Measurements from ENCODE around the gene ATP1A1.

ATP1A1 gene

GRCh38 chr1:116350097-116350645, 22.9 kb upstream of the ATP1A1 start:
- Histone ChIP-seq H3K27ac (ENCODE audit: low read depth, low read length) (no peak overlapping the region), H3K4me3 (ENCODE audit: insufficient read depth, low read length, poor library complexity, severe bottlenecking) (no peak overlapping the region), H4K20me1 (ENCODE audit: low read depth, low read length) (no peaks in the 10 kb centered on the region), H3K9me2 (replicated peaks; ENCODE audit: insufficient read depth, low read length) (no peaks in the 10 kb centered on the region), H3K9me3 (ENCODE audit: insufficient read depth, low read length) (no peaks in the 10 kb centered on the region), H3K79me2 (ENCODE audit: insufficient read depth, low read length) (no peaks in the 10 kb centered on the region), H3K27me3 (ENCODE audit: low read length) (no peaks in the 10 kb centered on the region), H3K9ac (ENCODE audit: low read length) (no peak overlapping the region), H3K36me3 (ENCODE audit: low read length) (no peaks in the 10 kb centered on the region), H2AFZ (ENCODE audit: low read depth, low read length, severe bottlenecking) (no peak overlapping the region), H3F3A (ENCODE audit: insufficient read depth) (no peaks in the 10 kb centered on the region), H3K4me2 (ENCODE audit: low read depth, low read length, poor library complexity, severe bottlenecking) (no peak overlapping the region)
- no peak for TF ChIP-seq EZH2phosphoT487 (conservative IDR thresholded peaks at IDR 0.05; ENCODE audit: low read length)
- TF ChIP-seq CTCF (IDR thresholded peaks at IDR 0.05; ENCODE audit: insufficient read depth, low read length, poor library complexity, severe bottlenecking) = no peak

- TF ChIP-seq EZH2phosphoT487 (conservative IDR thresholded peaks at IDR 0.05; ENCODE audit: low read length) (no peak), CTCF (IDR thresholded peaks at IDR 0.05; ENCODE audit: insufficient read depth, low read length, poor library complexity, severe bottlenecking) (no peak)
- Histone ChIP-seq H3K36me3 (ENCODE audit: low read length) (no peaks in the 10 kb centered on the region), H3K4me2 (ENCODE audit: low read depth, low read length, poor library complexity, severe bottlenecking) (no peak overlapping the region), H3K4me3 (ENCODE audit: insufficient read depth, low read length, poor library complexity, severe bottlenecking) (no peak overlapping the region), H2AFZ (ENCODE audit: low read depth, low read length, severe bottlenecking) (no peak overlapping the region), H3F3A (ENCODE audit: insufficient read depth) (no peaks in the 10 kb centered on the region), H3K27me3 (ENCODE audit: low read length) (no peaks in the 10 kb centered on the region), H3K9ac (ENCODE audit: low read length) (no peak overlapping the region), H3K9me2 (replicated peaks; ENCODE audit: insufficient read depth, low read length) (no peaks in the 10 kb centered on the region), H3K9me3 (ENCODE audit: insufficient read depth, low read length) (no peaks in the 10 kb centered on the region), H3K27ac (ENCODE audit: low read depth, low read length) (no peak overlapping the region), H4K20me1 (ENCODE audit: low read depth, low read length) (no peaks in the 10 kb centered on the region), H3K79me2 (ENCODE audit: insufficient read depth, low read length) (no peaks in the 10 kb centered on the region)
Measured at GRCh38 chr1:116351914-116352313, 21.1 kb upstream of the ATP1A1 start.

- TF ChIP-seq EZH2phosphoT487 (conservative IDR thresholded peaks at IDR 0.05; ENCODE audit: low read length) (no peak), CTCF (IDR thresholded peaks at IDR 0.05; ENCODE audit: insufficient read depth, low read length, poor library complexity, severe bottlenecking) (no peak)
- Histone ChIP-seq H3K9me2 (replicated peaks; ENCODE audit: insufficient read depth, low read length) (no peaks in the 10 kb centered on the region), H2AFZ (ENCODE audit: low read depth, low read length, severe bottlenecking) (no peak overlapping the region), H3K9me3 (ENCODE audit: insufficient read depth, low read length) (no peaks in the 10 kb centered on the region), H4K20me1 (ENCODE audit: low read depth, low read length) (no peaks in the 10 kb centered on the region), H3K4me2 (ENCODE audit: low read depth, low read length, poor library complexity, severe bottlenecking) (no peak overlapping the region), H3K27ac (ENCODE audit: low read depth, low read length) (no peak overlapping the region), H3K27me3 (ENCODE audit: low read length) (no peaks in the 10 kb centered on the region), H3K4me3 (ENCODE audit: insufficient read depth, low read length, poor library complexity, severe bottlenecking) (no peak overlapping the region), H3K9ac (ENCODE audit: low read length) (no peak overlapping the region), H3K79me2 (ENCODE audit: insufficient read depth, low read length) (no peaks in the 10 kb centered on the region), H3K36me3 (ENCODE audit: low read length) (no peaks in the 10 kb centered on the region), H3F3A (ENCODE audit: insufficient read depth) (no peaks in the 10 kb centered on the region)
Measured at GRCh38 chr1:116352349-116352813, 20.7 kb upstream of the ATP1A1 start.
